Calu3 (cell line): ENCODE measurements around the gene GMDS. TPM values are rescaled to one million over a fixed set of nuclear protein-coding genes. Genes with fewer than 3 reads are reported as not detected.

ENCODE experiments used
- BruUV-seq: library from RNA; stranded (reverse); fragments of 400-500 nt; replicated peaks from 2 replicates; lab custom pipeline; 2021; lab: Mats Ljungman, UMichigan
- CTCF ChIA-PET: fragments of 300-600 bp; sonication (Branson Sonifier 250); formaldehyde crosslinking; loops from one replicate; lab custom pipeline; 2022; ENCODE audit warnings: antibody characterized with exemption; lab: Charles Lee
- DNase-seq: peaks from one replicate; pipeline ENCODE4 v3.0.0; 2022
- H3K27ac Mint-ChIP-seq: one replicate; pipeline ENCODE4 v1.8.0; 2022; ENCODE audit warnings: mixed read lengths; ENCODE audit not compliant: unreplicated experiment
- H3K27me3 Mint-ChIP-seq: one replicate; pipeline ENCODE4 v1.8.0; 2022; ENCODE audit warnings: mixed read lengths; ENCODE audit not compliant: unreplicated experiment
- H3K36me3 Mint-ChIP-seq: one replicate; pipeline ENCODE4 v1.8.0; 2022; ENCODE audit warnings: mild to moderate bottlenecking, moderate library complexity, mixed read lengths; ENCODE audit not compliant: insufficient read depth, unreplicated experiment
- H3K4me1 Mint-ChIP-seq: one replicate; pipeline ENCODE4 v1.8.0; 2022; ENCODE audit warnings: mild to moderate bottlenecking, low read depth, mixed read lengths; ENCODE audit not compliant: unreplicated experiment
- H3K4me3 Mint-ChIP-seq: one replicate; pipeline ENCODE4 v1.8.0; 2022; ENCODE audit warnings: mild to moderate bottlenecking, low read depth, moderate library complexity, mixed read lengths; ENCODE audit not compliant: unreplicated experiment
- H3K9me3 Mint-ChIP-seq: one replicate; pipeline ENCODE4 v1.8.0; 2022; ENCODE audit warnings: low read depth, mixed read lengths; ENCODE audit not compliant: unreplicated experiment
- intact Hi-C: fragments of 100-400 bp; cut with micrococcal nuclease; formaldehyde crosslinking; loops from one replicate; pipeline ENCODE4 v1.10.0; 2022; ENCODE audit not compliant: unreplicated experiment
- total RNA-seq: library from RNA; stranded (reverse); gene quantifications from 2 replicates; pipeline ENCODE4 v1.2.3, GENCODE V29; 2022
- TF ChIP-seq, protein P1 (sequence below): fragments of 200-600 bp; IDR thresholded peaks from one replicate; pipeline ENCODE4 v1.8.0; 2022; ENCODE audit warnings: antibody characterized with exemption; ENCODE audit not compliant: unreplicated experiment

GMDS gene
- total RNA-seq, 1 experiment from 2014 or later, result 58.2 TPM

DNA sequence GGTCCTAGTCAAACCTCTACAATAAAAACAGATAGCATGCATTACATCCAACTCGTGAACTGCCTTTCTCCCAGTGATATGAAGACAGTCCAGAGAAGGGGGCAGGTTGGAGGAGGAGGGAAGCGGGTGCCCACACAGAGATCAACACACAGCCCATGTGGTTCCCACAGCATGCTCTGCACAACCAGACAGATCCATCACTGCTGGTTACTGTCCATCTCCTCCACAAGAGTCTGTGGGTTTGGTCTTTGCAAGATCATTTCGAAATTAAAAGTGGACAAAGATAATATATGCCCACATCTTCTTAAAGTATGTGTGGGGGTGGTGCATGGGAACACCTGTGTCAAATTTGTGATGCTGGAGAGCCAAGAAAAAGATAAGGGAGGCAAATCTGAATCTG is 215.5 kb downstream of the GMDS start:
- intact Hi-C loops, result no loop called here
- Mint-ChIP-seq H3K27ac (no peak overlapping the region), H3K27me3 (no peaks in the 10 kb centered on the region), H3K9me3 (no peaks in the 10 kb centered on the region), H3K36me3 (peaks cover 3% of the 10 kb centered on the region), H3K4me1 (peaks cover 13% of the 10 kb centered on the region), H3K4me3 (no peak overlapping the region)
- DNase-seq, result no peak
- CTCF ChIA-PET, result interaction anchor here (0.7 kb wide), 1 partner anchor 1076 kb away, joined by 9 read pairs; no protein-coding TSS in a partner anchor
- BruUV-seq, result no TSS peak
- TF ChIP-seq, protein P1, sequence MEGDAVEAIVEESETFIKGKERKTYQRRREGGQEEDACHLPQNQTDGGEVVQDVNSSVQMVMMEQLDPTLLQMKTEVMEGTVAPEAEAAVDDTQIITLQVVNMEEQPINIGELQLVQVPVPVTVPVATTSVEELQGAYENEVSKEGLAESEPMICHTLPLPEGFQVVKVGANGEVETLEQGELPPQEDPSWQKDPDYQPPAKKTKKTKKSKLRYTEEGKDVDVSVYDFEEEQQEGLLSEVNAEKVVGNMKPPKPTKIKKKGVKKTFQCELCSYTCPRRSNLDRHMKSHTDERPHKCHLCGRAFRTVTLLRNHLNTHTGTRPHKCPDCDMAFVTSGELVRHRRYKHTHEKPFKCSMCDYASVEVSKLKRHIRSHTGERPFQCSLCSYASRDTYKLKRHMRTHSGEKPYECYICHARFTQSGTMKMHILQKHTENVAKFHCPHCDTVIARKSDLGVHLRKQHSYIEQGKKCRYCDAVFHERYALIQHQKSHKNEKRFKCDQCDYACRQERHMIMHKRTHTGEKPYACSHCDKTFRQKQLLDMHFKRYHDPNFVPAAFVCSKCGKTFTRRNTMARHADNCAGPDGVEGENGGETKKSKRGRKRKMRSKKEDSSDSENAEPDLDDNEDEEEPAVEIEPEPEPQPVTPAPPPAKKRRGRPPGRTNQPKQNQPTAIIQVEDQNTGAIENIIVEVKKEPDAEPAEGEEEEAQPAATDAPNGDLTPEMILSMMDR, result no peak

DNA sequence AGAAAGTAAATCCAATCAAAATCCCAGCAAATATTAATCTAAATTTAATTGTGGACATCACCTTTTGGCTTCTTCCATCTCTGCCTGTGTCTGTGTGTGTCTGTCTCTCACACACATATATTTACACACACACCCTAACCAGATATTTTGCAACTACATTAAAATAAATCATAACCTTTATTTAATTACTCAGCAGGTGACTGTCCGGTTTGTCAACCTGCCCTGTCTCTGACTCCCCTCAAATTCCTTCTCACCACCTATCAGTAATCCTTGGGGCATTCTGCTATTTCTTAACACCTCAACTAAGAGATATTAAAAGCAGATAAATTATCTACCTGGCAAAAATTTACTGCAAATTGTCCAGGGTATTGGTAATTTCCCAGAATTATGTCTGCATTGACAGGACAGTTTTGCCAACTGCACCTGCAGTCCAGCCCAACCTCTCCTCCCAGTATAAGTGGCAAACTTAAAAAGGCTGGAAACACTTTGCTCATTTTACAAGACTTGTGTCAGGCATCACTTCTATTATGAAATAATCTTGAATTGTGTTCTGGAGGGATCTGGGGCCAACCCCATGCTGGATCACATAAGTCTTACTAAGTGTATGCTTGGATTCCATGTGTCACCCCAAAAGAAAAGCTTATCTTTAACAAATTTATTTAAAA is 216.1 kb downstream of the GMDS start:
- Mint-ChIP-seq H3K36me3 (no peaks in the 10 kb centered on the region), H3K4me1 (peaks cover 9% of the 10 kb centered on the region), H3K4me3 (no peak overlapping the region), H3K9me3 (no peaks in the 10 kb centered on the region), H3K27me3 (no peaks in the 10 kb centered on the region), H3K27ac (no peak overlapping the region)
- intact Hi-C loops, result no loop called here
- DNase-seq, result no peak
- TF ChIP-seq, protein P1, result no peak
- CTCF ChIA-PET, result interaction anchor here (0.7 kb wide), 1 partner anchor 1076 kb away, joined by 9 read pairs; no protein-coding TSS in a partner anchor
- BruUV-seq, result no TSS peak

- Mint-ChIP-seq H3K27me3 (no peaks in the 10 kb centered on the region), H3K36me3 (no peaks in the 10 kb centered on the region), H3K27ac (no peak overlapping the region), H3K9me3 (no peaks in the 10 kb centered on the region), H3K4me1 (peaks cover 9% of the 10 kb centered on the region), H3K4me3 (no peak overlapping the region)
- intact Hi-C loops, result no loop called here
- CTCF ChIA-PET, result no interaction called here
- no TSS peak for BruUV-seq
- TF ChIP-seq, protein P1, result no peak
- no peak for DNase-seq
These were observed 216.9 kb downstream of the GMDS start for GRCh38 chr6:2028457-2029038.

DNA sequence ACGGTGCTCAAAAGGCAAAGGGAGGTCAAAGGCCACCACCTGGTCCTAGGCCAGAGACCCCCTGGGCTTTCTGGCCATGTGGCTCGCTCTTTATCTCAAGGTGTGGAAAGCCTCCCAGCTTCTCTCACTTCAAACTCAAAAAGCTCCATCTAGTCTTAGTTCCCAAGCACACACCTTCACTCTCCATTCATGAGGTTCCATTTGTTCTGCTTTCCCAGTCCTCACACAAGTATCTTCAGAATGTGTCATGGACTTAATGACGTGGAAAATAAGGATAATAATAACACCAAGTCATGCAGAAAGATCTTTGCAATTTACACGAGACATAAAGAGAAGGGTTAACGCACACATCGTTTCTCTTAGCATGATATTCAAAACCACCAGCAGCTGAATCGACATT is 219.3 kb downstream of the GMDS start:
- intact Hi-C loops, result no loop called here
- Mint-ChIP-seq H3K27ac (no peak overlapping the region), H3K9me3 (no peaks in the 10 kb centered on the region), H3K4me3 (no peak overlapping the region), H3K4me1 (peaks cover 18% of the 10 kb centered on the region), H3K36me3 (no peaks in the 10 kb centered on the region), H3K27me3 (no peaks in the 10 kb centered on the region)
- CTCF ChIA-PET, result no interaction called here
- TF ChIP-seq, protein P1, result no peak
- BruUV-seq, result no TSS peak
- DNase-seq, result no peak
